Vagina (tissue), 2 donors: Measurements from ENCODE around the gene YPEL3. TPM values are rescaled to one million over a fixed set of nuclear protein-coding genes. Genes with fewer than 3 reads are reported as not detected.

Source experiments
- DNase-seq, 2 donors: peaks; one replicate each; pipeline ENCODE4 v3.0.0-alpha.2; 2017; ENCODE audit errors: extremely low spot score in 2 of 2
- H3K27ac ChIP-seq: fragments of 200-600 bp; sonication (generic); one replicate; pipeline ENCODE4 v1.5.1; 2019
- H3K27me3 ChIP-seq: fragments of 200-600 bp; sonication (generic); one replicate; pipeline ENCODE4 v1.5.1; 2019
- H3K36me3 ChIP-seq, 2 donors: fragments of 200-600 bp; sonication (generic); one replicate each; pipeline ENCODE4 v1.5.1; 2017 to 2019
- H3K4me1 ChIP-seq: fragments of 200-600 bp; sonication (generic); one replicate; pipeline ENCODE4 v1.5.1; 2019
- H3K4me3 ChIP-seq, 2 donors: fragments of 200-600 bp; sonication (generic); 1 replicate in 1 of 2; 2 replicates in 1 of 2; pipeline ENCODE4 v1.5.1; 2016 to 2019
- H3K9me3 ChIP-seq: fragments of 200-600 bp; sonication (generic); one replicate; pipeline ENCODE4 v1.5.1; 2019
- CTCF ChIP-seq, 3 experiments: fragments of 450-650 bp in 2 of 3; fragments of 200-600 bp in 1 of 3; sonication (generic) in 1 of 3; IDR thresholded peaks; one replicate each; pipeline ENCODE4 v1.5.1; 2017 to 2019; ENCODE audit warnings: antibody characterized with exemption in 3 of 3, mild to moderate bottlenecking in 2 of 3, moderate library complexity in 2 of 3
- POLR2A ChIP-seq, 2 donors: fragments of 450-650 bp; IDR thresholded peaks; one replicate each; pipeline ENCODE4 v1.6.1; 2017; ENCODE audit warnings: antibody characterized with exemption in 2 of 2, mild to moderate bottlenecking in 2 of 2, moderate library complexity in 2 of 2
- POLR2AphosphoS5 ChIP-seq, 2 donors: sonication (generic); formaldehyde crosslinking; IDR thresholded peaks; one replicate each; pipeline ENCODE4 v1.9.0; 2017; ENCODE audit warnings: antibody characterized with exemption in 2 of 2, mild to moderate bottlenecking in 2 of 2, low read depth in 1 of 2; ENCODE audit not compliant: insufficient read depth in 1 of 2
- intact Hi-C: fragments of 100-400 bp; cut with DNase I; formaldehyde crosslinking; loops from one replicate; pipeline ENCODE4 v1.15.1; 2023
- total RNA-seq: library from RNA; depleted of rRNA; stranded (reverse); fragments of >200 nt; gene quantifications from one replicate; pipeline ENCODE4 v1.2.3, GENCODE V29; 2016

The YPEL3 gene
- total RNA-seq, 1 donor from 2014 or later = 116 TPM

GRCh38 chr16:30051518-30051917 is 44.5 kb downstream of the YPEL3 start:
- intact Hi-C loops = no loop called here
- Histone ChIP-seq H3K9me3 (no peaks in the 10 kb centered on the region), H3K36me3 (no peaks in the 10 kb centered on the region), H3K27ac (no peak overlapping the region), H3K27me3 (no peaks in the 10 kb centered on the region), H3K4me1 (peaks cover 27% of the 10 kb centered on the region), H3K4me3 (no peak overlapping the region)
- no peak for DNase-seq
- TF ChIP-seq POLR2A (IDR thresholded peaks at IDR 0.05) (no peak), CTCF (IDR thresholded peaks at IDR 0.05) (no peak)

DNA sequence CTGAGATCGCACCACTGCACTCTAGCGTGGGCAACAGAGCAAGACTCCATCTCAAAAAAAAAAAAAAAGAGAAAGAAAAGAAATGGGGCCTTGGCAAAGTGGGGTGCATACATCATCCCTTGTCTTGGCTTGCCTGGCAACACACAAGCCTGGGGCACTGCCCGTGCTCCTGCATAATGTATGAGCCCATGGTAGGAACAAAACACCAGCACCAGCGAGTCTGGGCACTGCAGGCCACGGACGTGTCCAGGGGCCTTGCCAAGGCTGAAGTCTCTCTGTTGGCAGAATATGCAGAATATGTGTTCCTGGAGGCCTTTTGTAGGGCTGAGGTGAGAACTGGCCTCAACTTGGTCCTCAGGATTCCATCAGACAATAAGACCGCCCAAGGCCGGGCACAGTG is 46.1 kb downstream of the YPEL3 start:
- Histone ChIP-seq H3K4me1 (peaks cover 23% of the 10 kb centered on the region), H3K9me3 (no peaks in the 10 kb centered on the region), H3K4me3 (no peak overlapping the region), H3K27ac (no peak overlapping the region), H3K27me3 (no peaks in the 10 kb centered on the region), H3K36me3 (no peaks in the 10 kb centered on the region)
- TF ChIP-seq CTCF (IDR thresholded peaks at IDR 0.05) = no peak
- TF ChIP-seq POLR2A (IDR thresholded peaks at IDR 0.05) = no peak
- TF ChIP-seq POLR2AphosphoS5 (IDR thresholded peaks at IDR 0.05; ENCODE audit: insufficient read depth in 1 of 2, low read depth in 1 of 2) = no peak
- no peak for DNase-seq
- intact Hi-C loops = no loop called here

- Histone ChIP-seq H3K4me1 (no peaks in the 10 kb centered on the region), H3K9me3 (no peaks in the 10 kb centered on the region), H3K4me3 (no peak overlapping the region), H3K27ac (no peak overlapping the region), H3K27me3 (no peaks in the 10 kb centered on the region), H3K36me3 (no peaks in the 10 kb centered on the region)
- DNase-seq = no peak
- TF ChIP-seq POLR2A (IDR thresholded peaks at IDR 0.05) (no peak), CTCF (IDR thresholded peaks at IDR 0.05) (no peak), POLR2AphosphoS5 (IDR thresholded peaks at IDR 0.05; ENCODE audit: insufficient read depth in 1 of 2, low read depth in 1 of 2) (no peak)
- intact Hi-C loops = no loop called here
Observed at GRCh38 chr16:30046588-30046987, 49.4 kb downstream of the YPEL3 start.

DNA sequence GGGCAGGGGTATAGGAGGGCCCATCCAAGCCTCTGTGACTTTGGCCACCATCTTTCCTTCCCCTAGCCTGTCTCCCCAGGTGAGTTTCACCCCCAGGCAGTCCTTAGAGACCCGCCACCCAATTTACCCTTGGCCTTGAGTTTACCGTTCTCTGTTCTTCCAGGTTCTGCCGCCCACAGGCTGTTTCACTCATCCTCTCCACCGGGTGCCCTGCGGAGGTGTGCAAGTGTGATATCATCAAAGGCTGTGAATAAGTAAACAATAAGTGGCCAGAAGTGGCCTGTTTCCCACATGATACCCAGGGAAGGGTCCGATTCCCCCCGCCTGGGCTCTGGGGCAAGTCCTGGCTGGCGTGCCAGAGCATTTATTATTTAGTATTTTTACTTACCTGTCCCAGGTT is 49.8 kb downstream of the YPEL3 start:
- DNase-seq = no peak
- Histone ChIP-seq H3K4me3 (no peak overlapping the region), H3K9me3 (no peaks in the 10 kb centered on the region), H3K27me3 (no peaks in the 10 kb centered on the region), H3K27ac (no peak overlapping the region), H3K4me1 (no peaks in the 10 kb centered on the region), H3K36me3 (no peaks in the 10 kb centered on the region)
- intact Hi-C loops = no loop called here
- TF ChIP-seq CTCF (IDR thresholded peaks at IDR 0.05) (no peak), POLR2A (IDR thresholded peaks at IDR 0.05) (no peak), POLR2AphosphoS5 (IDR thresholded peaks at IDR 0.05; ENCODE audit: insufficient read depth in 1 of 2, low read depth in 1 of 2) (no peak)

Other genes starting within 250 kb of the YPEL3 start
- gene CDIPT, start 233.0 kb downstream of the YPEL3 start, total RNA-seq = 89.4 TPM
- 15.7 TPM for gene SEZ6L2, start 196.7 kb downstream of the YPEL3 start, total RNA-seq
- not detected for gene ASPHD1, start 195.7 kb downstream of the YPEL3 start, total RNA-seq
- gene KCTD13, start 170.0 kb downstream of the YPEL3 start, total RNA-seq = 20.4 TPM
- 85.7 TPM for gene TMEM219, start 134.1 kb downstream of the YPEL3 start, total RNA-seq
- 33.1 TPM for gene TAOK2, start 122.3 kb downstream of the YPEL3 start, total RNA-seq
- 7.1 TPM for gene HIRIP3, start 100.6 kb downstream of the YPEL3 start, total RNA-seq
- gene INO80E, start 100.0 kb downstream of the YPEL3 start, total RNA-seq = 32.7 TPM
- 2.2 TPM for gene DOC2A, start 85.2 kb downstream of the YPEL3 start, total RNA-seq
- not detected for gene C16orf92, start 73.0 kb downstream of the YPEL3 start, total RNA-seq
- 0.98 TPM for gene TLCD3B, start 64.9 kb downstream of the YPEL3 start, total RNA-seq
- 810 TPM for gene ALDOA, start 30.5 kb downstream of the YPEL3 start, total RNA-seq
- gene PPP4C, start 20.2 kb downstream of the YPEL3 start, total RNA-seq = 60.4 TPM
- gene TBX6, start 4.3 kb downstream of the YPEL3 start, total RNA-seq = 6.4 TPM
- 6.9 TPM for gene GDPD3, start 17.3 kb upstream of the YPEL3 start, total RNA-seq
- 104 TPM for gene MAPK3, start 27.0 kb upstream of the YPEL3 start, total RNA-seq
- gene CORO1A, start 87.4 kb upstream of the YPEL3 start, total RNA-seq = 51.1 TPM
- 292 TPM for gene BOLA2B, start 97.5 kb upstream of the YPEL3 start, total RNA-seq
- gene SLX1A, start 97.7 kb upstream of the YPEL3 start, total RNA-seq = 48.9 TPM
- 10.8 TPM for gene SULT1A3, start 103.0 kb upstream of the YPEL3 start, total RNA-seq
- gene NPIPB13, start 152.3 kb upstream of the YPEL3 start, total RNA-seq = 0.25 TPM